ENCODE measurements around the gene LRRTM4. TPM values are rescaled to one million over a fixed set of nuclear protein-coding genes. Genes with fewer than 3 reads are reported as not detected.

The LRRTM4 gene
- total and polyA plus RNA-seq, 2 experiments from 2014 or later, result not detected

- 0 to 1% methylated on average over 3 of the region's 3 CpGs for WGBS, 2 experiments (ENCODE audit: low coverage in 1 of 2, low lambda C conversion rate in 2 of 2, missing lambda C conversion rate in 2 of 2)
- no peak overlapping the region for H3K4me3 ChIP-seq
- no peaks in the 10 kb centered on the region for H3K9me3 ChIP-seq (ENCODE audit: low read depth)
- H3K27ac ChIP-seq, result no peak overlapping the region
- no peak overlapping the region for H3K4me2 ChIP-seq (ENCODE audit: unreplicated experiment)
- in situ Hi-C loops (cut with MboI), result no loop called here
- H4K20me1 ChIP-seq (ENCODE audit: insufficient read depth), result no peaks in the 10 kb centered on the region
- H3K27me3 ChIP-seq (replicated peaks; ENCODE audit: insufficient read depth), result no peaks in the 10 kb centered on the region
- no peaks in the 10 kb centered on the region for H3K79me2 ChIP-seq (ENCODE audit: insufficient read depth)
- H3F3A ChIP-seq (ENCODE audit: insufficient read depth), result no peaks in the 10 kb centered on the region
- H3K9ac ChIP-seq, result no peak overlapping the region
- no peaks in the 10 kb centered on the region for H3K36me3 ChIP-seq (ENCODE audit: low read depth)
- no peak for TF ChIP-seq EZH2 (IDR thresholded peaks at IDR 0.05; ENCODE audit: insufficient read depth, poor library complexity, severe bottlenecking)
- TF ChIP-seq EZH2phosphoT487 (IDR thresholded peaks at IDR 0.05; ENCODE audit: insufficient read depth, low read depth), result no peak
- no peaks in the 10 kb centered on the region for H3K9me2 ChIP-seq (ENCODE audit: insufficient read depth)
- DNase-seq, result no peak
- no peak overlapping the region for H2AFZ ChIP-seq
- no peaks in the 10 kb centered on the region for H3K4me1 ChIP-seq (ENCODE audit: insufficient read depth)
Measured at GRCh38 chr2:77310416-77310815, 211.8 kb downstream of the LRRTM4 start.

GRCh38 chr2:77309725-77310124 lies 212.5 kb downstream of the LRRTM4 start:
- H2AFZ ChIP-seq, result no peak overlapping the region

GRCh38 chr2:77301441-77301840 lies 220.7 kb downstream of the LRRTM4 start:
- H3K36me3 ChIP-seq (ENCODE audit: low read depth), result no peaks in the 10 kb centered on the region
- WGBS, 2 experiments (ENCODE audit: low coverage in 1 of 2, low lambda C conversion rate in 2 of 2, missing lambda C conversion rate in 2 of 2), result 0% methylated on average over 1 of the region's 1 CpG
- no peak overlapping the region for H2AFZ ChIP-seq
- TF ChIP-seq EZH2 (IDR thresholded peaks at IDR 0.05; ENCODE audit: insufficient read depth, poor library complexity, severe bottlenecking) (no peak), EZH2phosphoT487 (IDR thresholded peaks at IDR 0.05; ENCODE audit: insufficient read depth, low read depth) (no peak)
- no peaks in the 10 kb centered on the region for H3K4me1 ChIP-seq (ENCODE audit: insufficient read depth)
- no peak overlapping the region for H3K27ac ChIP-seq
- DNase-seq, result no peak
- no peak overlapping the region for H3K9ac ChIP-seq
- no peaks in the 10 kb centered on the region for H3K9me2 ChIP-seq (ENCODE audit: insufficient read depth)
- no peaks in the 10 kb centered on the region for H4K20me1 ChIP-seq (ENCODE audit: insufficient read depth)
- no peak overlapping the region for H3K4me3 ChIP-seq
- H3K4me2 ChIP-seq (ENCODE audit: unreplicated experiment), result no peak overlapping the region
- no peaks in the 10 kb centered on the region for H3K9me3 ChIP-seq (ENCODE audit: low read depth)
- in situ Hi-C loops (cut with MboI), result no loop called here
- H3K79me2 ChIP-seq (ENCODE audit: insufficient read depth), result no peaks in the 10 kb centered on the region
- H3K27me3 ChIP-seq (replicated peaks; ENCODE audit: insufficient read depth), result no peaks in the 10 kb centered on the region
- no peaks in the 10 kb centered on the region for H3F3A ChIP-seq (ENCODE audit: insufficient read depth)

More at GRCh38 chr2:77309725-77310124, 212.5 kb downstream of the LRRTM4 start:
- H3K9me2 ChIP-seq (ENCODE audit: insufficient read depth), result no peaks in the 10 kb centered on the region
- no peak overlapping the region for H3K27ac ChIP-seq
- H3K79me2 ChIP-seq (ENCODE audit: insufficient read depth), result no peaks in the 10 kb centered on the region
- no peaks in the 10 kb centered on the region for H3F3A ChIP-seq (ENCODE audit: insufficient read depth)
- in situ Hi-C loops (cut with MboI), result no loop called here
- H4K20me1 ChIP-seq (ENCODE audit: insufficient read depth), result no peaks in the 10 kb centered on the region
- no peak overlapping the region for H3K9ac ChIP-seq
- 30 to 38% methylated on average over 2 of the region's 2 CpGs for WGBS, 2 experiments (ENCODE audit: low coverage in 1 of 2, low lambda C conversion rate in 2 of 2, missing lambda C conversion rate in 2 of 2)
- no peaks in the 10 kb centered on the region for H3K4me1 ChIP-seq (ENCODE audit: insufficient read depth)
- TF ChIP-seq EZH2phosphoT487 (IDR thresholded peaks at IDR 0.05; ENCODE audit: insufficient read depth, low read depth), result no peak
- no peak for TF ChIP-seq EZH2 (IDR thresholded peaks at IDR 0.05; ENCODE audit: insufficient read depth, poor library complexity, severe bottlenecking)
- no peaks in the 10 kb centered on the region for H3K36me3 ChIP-seq (ENCODE audit: low read depth)
- H3K9me3 ChIP-seq (ENCODE audit: low read depth), result no peaks in the 10 kb centered on the region
- no peaks in the 10 kb centered on the region for H3K27me3 ChIP-seq (replicated peaks; ENCODE audit: insufficient read depth)
- no peak overlapping the region for H3K4me3 ChIP-seq
- no peak overlapping the region for H3K4me2 ChIP-seq (ENCODE audit: unreplicated experiment)
- DNase-seq, result no peak

GRCh38 chr2:77296791-77297190 lies 225.4 kb downstream of the LRRTM4 start:
- Histone ChIP-seq H3K27me3 (replicated peaks; ENCODE audit: insufficient read depth) (no peaks in the 10 kb centered on the region), H3K4me3 (no peak overlapping the region), H3K36me3 (ENCODE audit: low read depth) (no peaks in the 10 kb centered on the region), H4K20me1 (ENCODE audit: insufficient read depth) (no peaks in the 10 kb centered on the region), H3K9me2 (ENCODE audit: insufficient read depth) (no peaks in the 10 kb centered on the region), H2AFZ (no peak overlapping the region), H3K79me2 (ENCODE audit: insufficient read depth) (no peaks in the 10 kb centered on the region), H3K4me2 (ENCODE audit: unreplicated experiment) (no peak overlapping the region), H3K27ac (no peak overlapping the region), H3K4me1 (ENCODE audit: insufficient read depth) (no peaks in the 10 kb centered on the region), H3K9ac (no peak overlapping the region), H3F3A (ENCODE audit: insufficient read depth) (no peaks in the 10 kb centered on the region), H3K9me3 (ENCODE audit: low read depth) (no peaks in the 10 kb centered on the region)
- TF ChIP-seq EZH2 (IDR thresholded peaks at IDR 0.05; ENCODE audit: insufficient read depth, poor library complexity, severe bottlenecking) (no peak), EZH2phosphoT487 (IDR thresholded peaks at IDR 0.05; ENCODE audit: insufficient read depth, low read depth) (no peak)
- in situ Hi-C loops (cut with MboI), result no loop called here
- no peak for DNase-seq
- WGBS, 2 experiments (ENCODE audit: low coverage in 1 of 2, low lambda C conversion rate in 2 of 2, missing lambda C conversion rate in 2 of 2), result 3 to 5% methylated on average over 5 of the region's 5 CpGs

GRCh38 chr2:77294474-77294873 lies 227.7 kb downstream of the LRRTM4 start:
- Histone ChIP-seq H3K9me3 (ENCODE audit: low read depth) (peaks cover 3% of the 10 kb centered on the region), H3K4me2 (ENCODE audit: unreplicated experiment) (no peak overlapping the region), H3K9ac (no peak overlapping the region), H3K4me1 (ENCODE audit: insufficient read depth) (no peaks in the 10 kb centered on the region), H3K9me2 (ENCODE audit: insufficient read depth) (no peaks in the 10 kb centered on the region), H3K79me2 (ENCODE audit: insufficient read depth) (no peaks in the 10 kb centered on the region), H3K27me3 (replicated peaks; ENCODE audit: insufficient read depth) (no peaks in the 10 kb centered on the region), H3K4me3 (no peak overlapping the region), H4K20me1 (ENCODE audit: insufficient read depth) (no peaks in the 10 kb centered on the region), H3F3A (ENCODE audit: insufficient read depth) (no peaks in the 10 kb centered on the region), H3K36me3 (ENCODE audit: low read depth) (no peaks in the 10 kb centered on the region), H2AFZ (no peak overlapping the region), H3K27ac (no peak overlapping the region)
- no peak for DNase-seq
- TF ChIP-seq EZH2phosphoT487 (IDR thresholded peaks at IDR 0.05; ENCODE audit: insufficient read depth, low read depth) (no peak), EZH2 (IDR thresholded peaks at IDR 0.05; ENCODE audit: insufficient read depth, poor library complexity, severe bottlenecking) (no peak)
- in situ Hi-C loops (cut with MboI), result no loop called here
- 3 to 5% methylated on average over 2 of the region's 2 CpGs for WGBS, 2 experiments (ENCODE audit: low coverage in 1 of 2, low lambda C conversion rate in 2 of 2, missing lambda C conversion rate in 2 of 2)

Measured in GM23248 (cell line).